Hindlimb muscle (tissue), 1 donor: ENCODE measurements around the gene TMA7. TPM values are rescaled to one million over a fixed set of nuclear protein-coding genes. Genes with fewer than 3 reads are reported as not detected.
"Not testable (repeated sequence)": the region's sequence is repeated elsewhere in the genome, so short reads cannot be mapped to it uniquely, and the experiment has no call there.

Source experiments
- DNase-seq: peaks from one replicate; pipeline ENCODE4 v3.0.0-alpha.2; 2013
- polyA plus RNA-seq: library from polyadenylated mRNA; unstranded; fragments of 120-200 nt; gene quantifications from one replicate; pipeline ENCODE4 v1.2.1, GENCODE V29; 2013; ENCODE audit not compliant: insufficient read length

The TMA7 gene
- 187 TPM for polyA plus RNA-seq

DNA sequence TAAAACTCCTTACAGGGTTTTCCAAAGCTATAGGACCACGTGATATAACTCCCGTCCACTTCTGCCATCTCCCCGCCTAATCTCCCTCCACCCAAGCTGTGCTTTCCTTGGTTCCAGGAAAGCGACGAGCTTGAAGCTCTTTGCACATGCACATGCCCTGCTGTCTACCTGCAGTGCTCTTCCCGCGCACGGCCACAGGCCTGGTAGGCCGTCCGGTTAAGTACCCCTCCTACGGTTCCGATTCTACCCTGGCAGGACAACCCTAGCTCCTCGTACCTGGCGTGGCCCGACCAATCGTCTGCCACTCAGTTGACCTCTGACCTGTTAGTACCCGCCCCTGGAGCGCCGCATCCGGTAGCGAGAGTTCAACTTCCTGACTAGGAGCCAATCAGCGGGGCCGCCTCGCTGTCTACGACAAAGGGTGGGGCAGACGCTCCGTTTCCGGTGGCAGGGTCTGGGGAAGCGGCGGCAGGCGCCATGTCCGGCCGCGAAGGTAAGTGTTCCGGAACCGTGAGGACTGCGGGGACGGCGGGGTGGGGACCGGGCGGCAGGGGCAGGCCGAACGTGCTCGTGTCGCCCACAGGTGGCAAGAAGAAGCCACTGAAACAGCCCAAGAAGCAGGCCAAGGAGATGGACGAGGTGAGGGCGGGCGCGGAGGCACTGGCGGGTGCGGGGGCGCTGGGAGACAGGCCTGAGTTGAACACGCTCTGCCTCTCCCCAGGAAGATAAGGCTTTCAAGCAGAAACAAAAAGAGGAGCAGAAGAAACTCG, at the start of gene TMA7, which contains the start of gene CCDC51:
TMA7 (plus strand) TSS at position 438 of the 770 bp plus-strand sequence; CDS start at position 478, 40 bp downstream.
CCDC51 (minus strand) TSS at position 300 of the 770 bp plus-strand sequence. CDS start 4,991 bp downstream, outside the sequence.
- DNase-seq = peak; percentile 95

DNA sequence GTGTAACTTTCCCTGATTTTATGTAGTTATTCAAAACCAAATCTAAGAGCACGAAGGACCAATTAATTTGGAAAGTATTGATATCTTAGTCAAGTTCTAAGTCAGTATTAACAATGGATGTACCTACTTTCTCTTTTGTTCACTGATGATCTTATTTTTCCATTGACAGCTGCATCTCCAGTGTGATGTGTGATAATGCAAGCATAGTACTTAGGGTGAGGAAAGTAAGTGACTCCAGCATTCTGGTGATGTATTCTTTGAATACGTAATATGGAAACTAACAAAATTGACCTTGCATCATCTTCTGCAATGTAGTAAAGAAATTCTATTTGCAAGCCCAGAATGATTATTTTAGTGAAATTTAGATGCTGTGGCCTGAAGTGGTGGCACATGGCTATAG, 45.7 kb upstream of the TMA7 start:
- no peak for DNase-seq

DNA sequence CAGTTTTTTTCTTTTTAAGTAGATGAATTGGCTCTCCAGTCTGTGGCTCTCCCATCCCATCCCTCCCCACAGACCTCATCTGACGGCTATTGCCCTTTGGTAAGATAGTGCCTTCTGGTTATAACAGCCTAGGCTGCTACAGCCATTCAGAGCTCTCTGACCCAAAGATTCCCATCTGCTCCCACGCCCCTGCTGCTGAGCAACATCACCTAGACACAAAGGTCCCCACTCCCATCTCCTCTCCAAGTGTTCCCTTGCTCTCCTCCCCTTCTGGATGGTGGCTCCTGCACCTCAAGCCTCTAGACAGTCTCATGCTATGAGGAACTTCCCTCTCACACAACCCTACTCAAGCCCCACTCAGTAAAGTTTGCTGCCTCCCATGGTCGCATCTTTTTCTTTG, 44.3 kb upstream of the TMA7 start:
- DNase-seq = no peak

DNA sequence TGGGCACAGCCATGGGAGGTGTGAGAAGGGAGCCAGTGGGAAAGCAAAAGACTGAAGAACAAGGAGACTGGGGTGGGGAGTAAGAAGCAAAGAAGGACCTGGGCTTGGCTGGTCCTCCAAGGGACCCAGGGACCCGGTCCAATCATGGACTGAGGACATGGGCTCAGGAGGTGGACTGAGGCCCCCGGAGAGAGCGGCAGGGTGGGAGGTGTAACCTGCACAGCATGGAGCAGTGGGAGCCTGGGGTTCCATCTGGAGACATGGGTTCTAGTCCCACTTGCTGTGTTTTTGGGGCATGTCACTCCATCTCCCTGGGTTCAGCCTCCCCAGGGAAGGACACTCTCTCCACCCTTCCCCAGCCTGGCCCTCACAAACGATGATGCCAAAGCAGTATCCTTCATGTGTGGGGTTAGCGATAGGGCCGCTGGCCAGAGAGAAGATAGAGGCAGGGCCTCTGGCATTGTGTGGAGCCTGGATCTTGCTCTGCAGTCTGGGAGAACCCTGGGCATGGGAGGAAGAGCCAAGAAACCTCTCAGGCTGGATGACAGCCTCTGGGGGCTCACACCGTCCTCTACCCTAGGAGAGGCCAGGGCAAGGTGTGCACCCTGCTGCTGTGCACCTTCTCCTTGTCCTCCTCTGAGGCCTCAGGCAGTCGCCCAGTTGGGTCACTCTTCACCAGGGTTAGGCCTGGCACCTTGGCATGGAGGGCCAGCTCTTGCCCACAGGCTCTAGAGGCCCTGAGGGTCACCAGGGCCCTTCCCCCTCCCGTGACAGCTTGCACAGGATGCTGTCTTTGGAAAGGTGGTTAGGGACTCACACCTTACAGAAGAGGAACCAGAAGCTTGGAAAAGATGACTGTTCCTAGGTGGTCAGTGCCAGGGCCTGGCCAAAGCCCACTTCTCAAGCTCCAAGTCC, 42.0 kb upstream of the TMA7 start:
- DNase-seq = no peak

DNA sequence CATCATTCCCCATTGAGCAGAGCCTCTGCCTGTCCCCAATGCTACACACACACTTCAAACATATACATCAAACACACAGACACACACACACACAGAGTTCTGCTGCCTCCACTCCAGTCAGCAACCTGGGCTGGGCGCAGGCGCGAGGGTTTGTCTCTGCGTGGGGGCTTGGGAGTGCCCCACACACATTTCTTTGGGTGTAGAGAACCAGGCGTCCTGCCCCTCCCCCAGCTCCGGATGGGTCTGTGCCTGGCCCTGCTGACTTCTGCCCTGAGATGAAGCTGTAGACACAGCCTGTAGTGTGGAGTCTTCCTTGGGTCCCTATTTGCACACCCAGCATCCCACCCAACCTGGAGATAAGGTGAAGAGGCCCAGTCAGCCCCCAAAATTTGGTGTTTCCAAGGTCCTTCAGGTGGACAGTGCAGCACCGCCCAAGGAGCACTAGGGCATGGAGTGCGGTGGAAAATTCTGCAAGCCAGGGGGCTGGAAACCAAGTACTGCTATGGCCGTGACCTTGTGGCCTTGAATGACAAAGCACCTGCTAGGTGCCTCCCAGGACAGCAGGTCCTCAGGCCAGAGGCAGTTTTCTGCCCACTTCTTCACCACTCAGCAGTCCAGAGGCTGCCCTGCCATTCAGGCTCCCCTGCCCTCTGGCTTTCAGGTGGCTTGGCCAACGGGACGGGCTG, 41.2 kb upstream of the TMA7 start:
- DNase-seq = no peak

DNA sequence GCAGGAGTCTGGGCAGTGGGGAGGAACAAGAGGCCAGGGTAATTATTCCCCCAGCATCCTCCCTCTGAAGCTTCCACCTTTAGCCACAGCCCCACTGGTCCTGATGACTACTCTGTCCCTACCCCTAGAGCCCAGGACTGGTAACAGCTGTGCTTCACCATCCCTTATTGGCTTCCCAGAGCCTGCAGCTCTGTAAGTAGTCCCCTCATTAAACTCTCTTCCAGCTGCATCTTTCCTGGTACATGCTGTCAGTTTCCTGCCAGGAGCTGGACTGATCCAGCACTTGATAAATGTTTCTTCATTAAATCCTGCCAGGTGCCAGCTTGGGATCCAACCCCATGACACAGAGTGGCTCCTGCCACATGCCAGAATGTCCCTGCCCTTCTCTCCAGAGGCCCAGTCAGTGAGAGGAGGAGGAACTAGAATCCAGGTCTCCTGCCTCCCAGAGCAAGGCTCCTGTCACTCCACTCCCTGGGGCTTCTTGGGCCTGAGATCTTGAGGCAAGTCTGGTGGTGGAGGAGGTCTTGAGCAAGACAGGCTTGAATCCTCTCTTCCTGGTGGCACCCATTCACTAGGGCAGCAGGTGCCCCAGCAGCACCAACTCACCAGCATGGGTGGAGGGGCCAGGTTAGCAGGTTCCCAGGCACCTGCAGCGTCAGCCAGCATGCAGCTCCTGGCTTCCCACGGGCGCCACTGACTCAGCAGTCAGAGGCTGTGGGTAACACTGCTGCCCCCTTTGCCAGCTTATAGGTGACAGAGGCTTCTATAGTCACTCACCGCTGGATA, 40.5 kb upstream of the TMA7 start:
- DNase-seq = no peak

DNA sequence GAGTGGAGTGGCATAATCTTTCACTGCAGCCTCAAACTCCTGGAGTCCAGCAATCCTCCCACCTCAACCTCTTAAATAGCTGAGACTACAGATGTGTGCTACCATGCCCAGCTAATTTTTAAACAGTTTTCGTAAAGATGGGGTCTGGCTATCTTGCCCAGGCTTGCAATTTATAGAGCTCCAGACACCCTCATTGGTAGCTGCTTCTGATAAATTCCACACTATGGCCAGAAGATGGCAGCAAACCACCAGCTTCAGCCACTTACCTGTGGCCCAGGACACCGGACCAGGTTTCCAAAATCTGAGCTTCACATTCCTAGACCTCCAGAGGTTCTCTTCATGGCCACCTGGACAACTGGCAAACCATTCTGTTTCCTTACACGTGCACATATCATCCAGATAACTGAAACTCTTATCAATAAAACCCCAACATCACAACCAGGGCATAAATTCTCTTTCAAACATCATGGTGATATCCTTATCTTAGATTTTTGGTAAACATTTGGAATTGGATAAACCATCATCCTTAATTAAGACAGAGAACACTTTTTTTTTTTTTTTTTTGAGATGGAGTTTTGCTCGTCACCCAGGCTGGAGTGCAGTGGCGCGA, 39.1 kb upstream of the TMA7 start:
- DNase-seq = peak; percentile 47

DNA sequence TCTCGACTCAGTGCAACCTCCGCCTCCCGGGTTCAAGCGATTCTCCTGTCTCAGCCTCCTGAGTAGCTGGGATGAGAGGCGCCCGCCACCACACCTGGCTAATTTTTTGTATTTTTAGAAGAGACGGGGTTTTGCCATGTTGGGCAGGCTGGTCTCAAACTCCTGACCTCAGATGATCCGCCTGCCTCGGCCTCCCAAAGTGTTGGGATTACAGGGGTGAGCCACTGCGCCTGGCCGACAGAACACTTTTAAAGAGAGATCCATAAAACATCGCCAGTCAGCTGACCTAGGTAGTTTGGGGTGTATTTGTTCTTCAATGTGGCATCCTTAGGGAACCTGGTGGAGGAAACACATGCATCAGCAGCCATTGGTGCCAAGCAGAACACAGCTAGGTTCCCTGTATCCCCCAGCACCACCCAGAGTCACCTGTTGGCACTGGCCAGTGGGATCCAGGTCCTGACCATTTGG, 38.6 kb upstream of the TMA7 start:
- not testable (repeated sequence) for DNase-seq

DNA sequence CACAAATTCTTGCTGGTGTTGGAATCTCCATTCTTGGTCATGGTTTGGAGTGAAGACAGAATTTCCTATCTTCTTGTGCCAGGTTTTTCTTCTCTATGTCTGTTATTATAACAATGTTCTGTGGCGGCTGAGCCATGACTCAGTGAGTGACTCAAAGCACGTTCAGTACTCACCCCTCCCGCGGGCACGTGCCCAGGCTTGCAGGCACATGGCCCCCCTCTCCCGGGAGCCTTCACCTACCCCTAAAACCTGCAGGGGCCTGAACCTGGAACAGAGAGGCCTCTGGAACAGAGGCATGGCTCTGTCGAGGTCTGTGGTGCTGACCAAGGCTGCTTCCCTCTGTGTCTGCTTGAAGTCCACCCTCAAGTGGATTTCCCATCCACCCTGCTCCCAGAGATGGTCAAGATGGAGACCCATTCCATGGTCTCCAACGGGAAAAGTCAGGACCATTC, 37.8 kb upstream of the TMA7 start:
- DNase-seq = peak; percentile 17

DNA sequence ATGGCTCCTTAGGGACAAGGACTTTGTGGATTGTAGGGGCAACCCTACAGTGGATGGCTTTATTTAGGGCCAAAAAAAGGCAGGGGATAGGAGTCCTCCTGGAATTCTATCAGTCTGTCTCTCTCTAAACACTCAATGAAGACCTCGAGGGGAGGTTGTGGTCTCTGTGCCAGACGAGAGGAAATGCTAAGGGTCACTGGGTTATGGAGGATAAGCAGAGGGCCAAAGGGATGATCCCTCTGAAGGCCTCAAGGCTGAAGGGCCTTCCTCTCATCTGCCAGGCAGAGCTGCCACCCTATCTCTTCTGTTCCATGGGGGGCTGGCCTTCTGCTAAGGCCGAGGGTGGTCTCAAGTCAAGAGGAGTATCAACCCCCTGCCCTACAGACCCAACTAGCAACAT, 37.1 kb upstream of the TMA7 start:
- no peak for DNase-seq

DNA sequence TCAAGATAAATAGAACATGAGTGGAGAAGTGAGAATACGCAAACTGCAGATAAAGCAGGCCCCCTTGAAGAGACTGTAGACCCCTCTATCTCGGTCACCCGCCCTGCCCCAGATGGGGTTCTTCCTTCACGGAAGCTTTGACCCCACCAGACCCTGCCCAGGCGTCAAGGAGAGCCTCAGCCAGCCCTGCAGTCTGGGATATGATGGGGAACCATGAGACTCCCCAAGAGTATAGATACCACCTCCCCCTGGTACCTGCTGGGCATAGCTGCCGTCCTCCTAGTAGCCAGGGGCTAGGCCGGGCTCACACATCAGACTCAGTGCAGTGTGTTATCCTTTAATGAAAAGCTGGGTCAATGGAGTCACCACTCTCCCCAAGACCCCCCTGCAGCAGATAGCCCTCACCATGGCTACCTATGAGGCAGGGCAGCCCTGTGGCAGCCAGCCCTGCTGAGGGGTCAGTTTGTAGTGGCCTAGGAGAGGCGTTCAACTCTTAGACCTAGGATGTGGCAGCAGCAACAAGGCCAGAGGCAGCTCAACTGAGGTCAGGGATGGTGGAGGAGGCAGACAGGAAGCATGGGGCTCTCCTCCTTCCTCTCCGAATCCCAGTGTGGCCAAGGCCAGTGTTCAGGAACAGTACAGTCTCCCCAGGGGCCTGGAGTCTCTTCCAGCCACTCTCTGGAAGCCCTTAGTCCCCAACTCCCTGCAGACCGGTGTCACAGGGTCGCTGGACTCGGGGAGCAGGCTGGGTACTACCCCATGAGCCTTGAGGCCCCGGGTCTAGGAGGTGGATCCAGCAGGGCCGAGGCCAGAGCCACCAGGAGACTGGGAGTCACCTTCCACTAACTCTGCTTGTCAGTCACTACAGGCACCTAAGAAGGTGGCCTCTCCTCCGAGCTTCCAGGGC, 36.3 kb upstream of the TMA7 start:
- DNase-seq = no peak

DNA sequence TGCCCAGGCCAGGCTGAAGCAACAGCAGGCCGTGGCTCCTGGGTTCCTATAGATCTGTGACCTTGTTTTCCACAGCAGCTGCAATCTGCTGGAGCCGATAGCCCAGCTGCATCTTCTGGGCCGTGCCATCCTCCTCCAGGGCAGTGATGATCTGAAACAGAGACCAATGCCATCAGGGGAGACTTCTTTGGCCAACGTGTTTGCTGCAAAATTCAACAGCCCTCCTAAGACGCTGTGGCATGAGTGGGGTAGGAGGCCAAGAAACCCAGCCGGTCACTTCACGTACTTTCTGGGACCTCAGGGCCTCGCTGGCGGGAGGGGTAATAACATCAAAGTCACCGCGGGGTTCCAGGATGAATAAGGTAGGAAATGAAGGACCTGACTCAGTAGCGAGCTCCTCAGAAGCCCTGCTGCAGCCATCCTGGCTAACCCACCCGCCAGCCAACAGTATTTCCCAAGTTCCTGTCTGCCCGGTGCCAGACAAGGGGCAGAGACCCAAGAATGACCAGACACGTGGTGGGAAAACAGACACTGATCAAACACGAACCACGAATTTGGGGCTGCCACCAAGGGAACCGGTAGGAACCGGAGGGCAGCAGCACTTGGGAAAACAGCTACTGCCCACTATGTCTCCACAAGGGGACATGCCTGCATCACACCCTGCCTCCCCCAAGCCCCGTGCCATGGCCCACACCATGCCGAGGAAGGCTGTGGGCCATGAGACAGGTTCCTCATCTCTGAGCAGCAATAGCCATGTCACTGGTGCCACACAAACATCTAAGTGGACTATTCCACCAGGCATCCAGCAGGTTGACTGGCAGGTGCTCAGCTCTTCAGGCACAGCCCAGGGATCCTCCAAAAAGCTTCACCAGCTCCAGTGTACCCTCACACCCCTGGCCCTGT, 35.4 kb upstream of the TMA7 start:
- no peak for DNase-seq

DNA sequence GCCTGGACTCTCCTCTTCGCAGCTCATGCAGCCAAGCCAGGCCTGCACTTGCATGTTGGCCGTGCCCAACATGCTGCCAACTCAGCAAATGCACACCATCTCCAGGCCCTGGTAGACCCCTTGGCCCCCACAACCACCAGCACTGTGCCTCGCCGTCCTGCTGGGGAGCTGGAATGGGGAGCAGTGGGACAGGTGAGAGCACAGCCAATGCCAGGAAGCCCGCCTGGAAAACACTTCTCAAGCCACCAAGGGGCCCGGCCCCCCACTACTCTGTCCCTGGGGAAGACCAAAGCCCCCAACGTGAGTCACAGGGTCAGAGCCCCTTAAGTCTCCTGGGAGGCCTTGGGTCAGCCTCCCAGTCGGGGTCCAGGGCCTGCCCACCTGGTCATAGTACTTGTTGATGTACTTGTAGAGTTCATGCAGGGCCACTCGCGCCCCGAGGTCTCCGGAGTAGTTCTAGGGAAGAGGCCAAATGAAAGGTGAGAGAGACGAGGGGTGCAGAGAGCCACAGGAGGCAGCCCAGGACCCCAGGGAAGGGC, 34.6 kb upstream of the TMA7 start:
- no peak for DNase-seq

DNA sequence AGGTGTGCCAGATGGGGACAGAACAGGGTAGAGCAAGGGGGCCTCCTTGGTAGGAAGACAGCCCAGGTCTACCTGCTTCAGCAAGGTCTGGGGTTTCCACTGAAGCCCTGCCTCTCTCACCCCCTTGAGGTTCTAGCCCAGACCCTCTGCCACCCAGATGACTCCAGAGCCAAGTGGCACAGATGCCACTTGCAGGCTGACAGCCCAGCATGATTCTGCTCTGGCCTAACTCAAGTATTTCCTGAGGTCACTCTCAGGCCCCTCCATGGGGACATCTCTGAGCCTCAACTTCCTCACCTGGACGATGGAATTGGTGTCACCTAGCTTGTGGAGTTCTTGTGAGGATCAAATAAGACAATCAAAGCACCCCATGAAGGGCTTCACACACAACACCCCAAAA, 34.1 kb upstream of the TMA7 start:
- DNase-seq = no peak

DNA sequence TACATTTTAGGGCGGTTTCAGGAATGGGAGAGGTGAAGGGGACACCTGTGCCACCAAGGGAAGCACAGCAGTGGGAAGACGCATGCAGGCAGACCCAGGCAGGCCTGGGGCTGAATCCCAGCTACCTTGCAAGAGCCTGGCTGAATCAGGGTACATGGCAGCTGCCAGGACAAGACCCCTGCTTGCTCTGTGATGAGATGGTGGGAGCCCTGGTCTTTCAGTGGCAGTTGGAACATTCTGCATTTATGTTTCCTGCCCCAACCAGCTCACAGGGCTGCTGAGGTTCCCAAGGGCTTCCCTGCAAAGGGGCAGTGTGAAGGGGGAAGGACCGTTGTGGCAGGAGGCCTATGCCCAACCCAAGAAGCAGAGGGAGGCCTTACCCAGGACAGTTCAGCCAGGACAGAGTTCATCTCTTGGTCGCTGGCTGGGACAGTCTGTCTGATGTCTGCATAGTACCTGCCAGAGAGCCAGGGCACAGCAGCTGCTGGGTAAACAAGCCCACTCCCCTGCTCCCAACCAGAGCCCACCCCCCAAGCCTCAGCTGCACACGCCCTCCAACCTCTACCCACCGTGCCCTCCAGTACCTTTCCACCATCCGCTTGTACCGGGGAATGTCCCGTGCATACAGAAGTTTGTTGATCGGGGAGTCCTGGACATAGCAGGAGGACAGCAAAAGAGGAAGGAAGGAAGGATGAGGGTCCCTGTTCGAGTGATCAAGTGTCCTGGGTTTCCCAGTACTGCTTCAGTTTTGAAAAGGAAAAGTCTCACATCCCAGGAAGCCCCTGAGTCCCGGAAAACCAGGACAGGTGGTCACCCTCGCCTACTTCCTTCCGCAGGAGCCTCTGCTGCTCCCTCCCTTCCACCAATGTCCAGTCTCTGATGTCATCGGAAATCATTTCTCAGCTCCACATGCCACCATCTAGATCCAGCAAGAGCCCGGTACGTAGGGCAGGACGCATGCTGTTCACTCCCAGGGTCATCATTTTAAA, 33.3 kb upstream of the TMA7 start:
- DNase-seq = no peak

DNA sequence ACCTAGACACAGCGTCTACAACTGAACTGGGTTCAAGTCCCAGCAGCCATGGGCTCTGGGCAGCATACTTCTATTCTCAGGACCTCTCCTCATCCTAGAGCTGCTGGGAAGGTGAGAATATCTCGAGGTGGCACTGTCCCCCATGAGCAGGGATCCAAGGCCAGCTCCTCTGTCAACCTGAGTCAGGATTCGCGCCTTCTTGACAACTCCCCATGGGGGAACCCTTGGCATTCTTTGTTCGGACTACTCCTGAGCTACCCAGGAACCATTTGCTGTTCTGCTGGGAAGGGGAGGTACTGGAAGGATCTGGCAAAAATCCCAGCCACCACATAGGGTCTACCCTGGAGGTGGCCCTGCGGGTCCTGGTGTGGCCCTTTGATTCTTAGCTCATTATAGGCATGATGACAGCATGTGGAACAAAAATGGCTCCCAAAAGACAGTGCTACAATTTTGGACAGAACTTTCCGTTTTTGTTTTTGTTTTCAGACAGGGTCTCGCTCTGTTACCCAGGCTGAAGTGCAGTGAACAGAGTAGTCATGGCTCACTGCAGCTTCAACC, 32.4 kb upstream of the TMA7 start:
- no peak for DNase-seq

DNA sequence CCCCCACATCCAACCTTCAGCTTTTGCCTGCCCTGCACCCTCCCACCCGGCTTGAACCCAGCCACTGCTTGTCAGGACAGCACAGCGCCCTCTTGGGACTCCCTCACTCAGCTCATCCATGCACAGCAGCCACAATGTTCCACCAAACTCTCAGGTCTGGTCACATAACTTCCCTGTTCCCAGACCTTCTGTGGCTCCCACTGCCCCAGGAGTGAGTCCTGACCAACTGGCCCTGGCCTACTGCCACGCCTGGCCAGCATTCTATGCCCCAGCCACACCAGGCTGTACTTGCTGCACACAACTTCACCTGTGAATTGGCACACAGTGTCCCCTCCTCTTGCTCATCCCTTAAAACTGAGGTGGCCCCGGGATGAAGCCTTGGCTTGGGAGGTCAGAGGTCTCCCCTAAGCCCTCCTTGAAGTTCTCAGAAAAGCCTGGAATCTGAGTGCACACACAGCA, 31.2 kb upstream of the TMA7 start:
- no peak for DNase-seq
